Activated CD4-positive, alpha-beta T cell treated with anti-CD3 and anti-CD28 coated beads, Interleukin-2, amount 10 ng/mL, durations not matched to agents 24 days and 14 days (primary cell): ENCODE results near the gene HECTD1. TPM values are rescaled to one million over a fixed set of nuclear protein-coding genes. Genes with fewer than 3 reads are reported as not detected.
"Not testable (repeated sequence)": the region's sequence is repeated elsewhere in the genome, so short reads cannot be mapped to it uniquely, and the experiment has no call there.

Source experiments
- DNase-seq: peaks from one replicate; pipeline ENCODE4 v3.0.0; 2022
- H3K27ac Mint-ChIP-seq: one replicate; pipeline ENCODE4 v1.8.0; 2022; ENCODE audit warnings: mild to moderate bottlenecking, mixed read lengths
- H3K27me3 Mint-ChIP-seq: one replicate; pipeline ENCODE4 v1.8.0; 2022; ENCODE audit warnings: mixed read lengths
- H3K36me3 Mint-ChIP-seq: one replicate; pipeline ENCODE4 v1.8.0; 2022; ENCODE audit warnings: low read depth, mild to moderate bottlenecking, mixed read lengths
- H3K4me1 Mint-ChIP-seq: one replicate; pipeline ENCODE4 v1.8.0; 2021; ENCODE audit warnings: mixed read lengths
- H3K4me3 Mint-ChIP-seq: one replicate; pipeline ENCODE4 v1.8.0; 2022; ENCODE audit warnings: mild to moderate bottlenecking, moderate library complexity, mixed read lengths
- H3K9me3 Mint-ChIP-seq: one replicate; pipeline ENCODE4 v1.8.0; 2021; ENCODE audit warnings: mixed read lengths
- intact Hi-C: fragments of 100-400 bp; cut with micrococcal nuclease; formaldehyde crosslinking; loops from one replicate; pipeline ENCODE4 v1.15.1; 2023
- total RNA-seq: library from RNA; stranded (reverse); gene quantifications from 2 replicates; pipeline ENCODE4 v1.2.3, GENCODE V29; 2022

Gene HECTD1
- total RNA-seq, 1 donor from 2014 or later, result 116 TPM

- H3K36me3 Mint-ChIP-seq, result peaks cover 39% of the 10 kb centered on the region
- no peak overlapping the region for H3K27ac Mint-ChIP-seq
- H3K27me3 Mint-ChIP-seq, result no peaks in the 10 kb centered on the region
- peaks cover 33% of the 10 kb centered on the region for H3K4me1 Mint-ChIP-seq
- H3K4me3 Mint-ChIP-seq, result no peak overlapping the region
- DNase-seq, result no peak
- H3K9me3 Mint-ChIP-seq, result peaks cover 6% of the 10 kb centered on the region
- intact Hi-C loops, result no loop called here
Observed at GRCh38 chr14:31196839-31197492, 10.6 kb downstream of the HECTD1 start.

GRCh38 chr14:31194661-31195060 lies 12.9 kb downstream of the HECTD1 start:
- Mint-ChIP-seq H3K4me3 (no peak overlapping the region), H3K9me3 (peaks cover under 1% of the 10 kb centered on the region), H3K27ac (no peak overlapping the region), H3K4me1 (peaks cover 25% of the 10 kb centered on the region), H3K36me3 (peaks cover 34% of the 10 kb centered on the region), H3K27me3 (no peaks in the 10 kb centered on the region)
- intact Hi-C loops, result no loop called here
- no peak for DNase-seq

- no peaks in the 10 kb centered on the region for H3K27me3 Mint-ChIP-seq
- intact Hi-C loops, result no loop called here
- no peak overlapping the region for H3K27ac Mint-ChIP-seq
- no peaks in the 10 kb centered on the region for H3K9me3 Mint-ChIP-seq
- peaks cover 35% of the 10 kb centered on the region for H3K36me3 Mint-ChIP-seq
- no peak overlapping the region for H3K4me3 Mint-ChIP-seq
- H3K4me1 Mint-ChIP-seq, result peaks cover 25% of the 10 kb centered on the region
- no peak for DNase-seq
Observed at GRCh38 chr14:31194095-31194494, 13.5 kb downstream of the HECTD1 start.

- H3K27me3 Mint-ChIP-seq, DNase-seq, H3K4me3 Mint-ChIP-seq, H3K9me3 Mint-ChIP-seq, H3K27ac Mint-ChIP-seq, intact Hi-C loops: not testable (repeated sequence)
- H3K4me1 Mint-ChIP-seq, result peaks cover 24% of the 10 kb centered on the region
- peaks cover 32% of the 10 kb centered on the region for H3K36me3 Mint-ChIP-seq
Observed at GRCh38 chr14:31192544-31192943, 15.0 kb downstream of the HECTD1 start.

- intact Hi-C loops, result no loop called here
- Mint-ChIP-seq H3K9me3 (no peaks in the 10 kb centered on the region), H3K27me3 (no peaks in the 10 kb centered on the region), H3K36me3 (peaks cover 32% of the 10 kb centered on the region), H3K4me3 (no peak overlapping the region), H3K27ac (no peak overlapping the region), H3K4me1 (peaks cover 23% of the 10 kb centered on the region)
- no peak for DNase-seq
Observed at GRCh38 chr14:31190717-31191263, 16.8 kb downstream of the HECTD1 start.

GRCh38 chr14:31190219-31190603 lies 17.4 kb downstream of the HECTD1 start:
- Mint-ChIP-seq H3K27ac (no peak overlapping the region), H3K9me3 (no peaks in the 10 kb centered on the region), H3K4me3 (no peak overlapping the region), H3K4me1 (peaks cover 24% of the 10 kb centered on the region), H3K36me3 (peaks cover 34% of the 10 kb centered on the region), H3K27me3 (no peaks in the 10 kb centered on the region)
- DNase-seq, result no peak
- intact Hi-C loops, result no loop called here

GRCh38 chr14:31189346-31190218 lies 18.0 kb downstream of the HECTD1 start:
- no peaks in the 10 kb centered on the region for H3K9me3 Mint-ChIP-seq
- peaks cover 20% of the 10 kb centered on the region for H3K4me1 Mint-ChIP-seq
- DNase-seq, result no peak
- no peak overlapping the region for H3K4me3 Mint-ChIP-seq
- H3K27me3 Mint-ChIP-seq, result no peaks in the 10 kb centered on the region
- no peak overlapping the region for H3K27ac Mint-ChIP-seq
- intact Hi-C loops, result no loop called here
- peaks cover 31% of the 10 kb centered on the region for H3K36me3 Mint-ChIP-seq

- Mint-ChIP-seq H3K4me3 (no peak overlapping the region), H3K4me1 (peaks cover 16% of the 10 kb centered on the region), H3K27ac (no peak overlapping the region), H3K27me3 (no peaks in the 10 kb centered on the region), H3K36me3 (peaks cover 28% of the 10 kb centered on the region), H3K9me3 (no peaks in the 10 kb centered on the region)
- DNase-seq, result no peak
- intact Hi-C loops, result no loop called here
Observed at GRCh38 chr14:31188744-31189143, 18.8 kb downstream of the HECTD1 start.

- H3K27me3 Mint-ChIP-seq, intact Hi-C loops, H3K9me3 Mint-ChIP-seq, H3K4me3 Mint-ChIP-seq, H3K4me1 Mint-ChIP-seq, DNase-seq, H3K27ac Mint-ChIP-seq: not testable (repeated sequence)
- peaks cover 12% of the 10 kb centered on the region for H3K36me3 Mint-ChIP-seq
Observed at GRCh38 chr14:31182016-31182415, 25.6 kb downstream of the HECTD1 start.

GRCh38 chr14:31181271-31181670 lies 26.3 kb downstream of the HECTD1 start:
- no peaks in the 10 kb centered on the region for H3K27me3 Mint-ChIP-seq
- no peak for DNase-seq
- H3K27ac Mint-ChIP-seq, result no peak overlapping the region
- H3K4me3 Mint-ChIP-seq, result no peak overlapping the region
- H3K9me3 Mint-ChIP-seq, result no peaks in the 10 kb centered on the region
- peaks cover 5% of the 10 kb centered on the region for H3K4me1 Mint-ChIP-seq
- intact Hi-C loops, result no loop called here
- H3K36me3 Mint-ChIP-seq, result peaks cover 13% of the 10 kb centered on the region

GRCh38 chr14:31180299-31181051 lies 27.1 kb downstream of the HECTD1 start:
- intact Hi-C loops, result no loop called here
- Mint-ChIP-seq H3K4me3 (no peak overlapping the region), H3K4me1 (no peaks in the 10 kb centered on the region), H3K27ac (no peak overlapping the region), H3K27me3 (no peaks in the 10 kb centered on the region), H3K9me3 (no peaks in the 10 kb centered on the region), H3K36me3 (peaks cover 12% of the 10 kb centered on the region)
- DNase-seq, result no peak

GRCh38 chr14:31174433-31174832 lies 33.2 kb downstream of the HECTD1 start:
- DNase-seq, result no peak
- H3K4me3 Mint-ChIP-seq, result no peak overlapping the region
- no peaks in the 10 kb centered on the region for H3K4me1 Mint-ChIP-seq
- peaks cover 50% of the 10 kb centered on the region for H3K36me3 Mint-ChIP-seq
- H3K27ac Mint-ChIP-seq, result no peak overlapping the region
- intact Hi-C loops, result no loop called here
- no peaks in the 10 kb centered on the region for H3K9me3 Mint-ChIP-seq
- H3K27me3 Mint-ChIP-seq, result no peaks in the 10 kb centered on the region

GRCh38 chr14:31173120-31173837 lies 34.3 kb downstream of the HECTD1 start:
- DNase-seq, result no peak
- peaks cover 51% of the 10 kb centered on the region for H3K36me3 Mint-ChIP-seq
- no peak overlapping the region for H3K27ac Mint-ChIP-seq
- no peak overlapping the region for H3K4me3 Mint-ChIP-seq
- intact Hi-C loops, result no loop called here
- no peaks in the 10 kb centered on the region for H3K9me3 Mint-ChIP-seq
- no peaks in the 10 kb centered on the region for H3K4me1 Mint-ChIP-seq
- no peaks in the 10 kb centered on the region for H3K27me3 Mint-ChIP-seq
